IMR-90 (cell line): ENCODE measurements around the gene TGFBI.

ENCODE experiments used
- CTCF ChIP-seq: conservative IDR thresholded peaks from 2 replicates; pipeline ENCODE4 v1.5.1; 2012; ENCODE audit warnings: mild to moderate bottlenecking, low read depth, low read length, improper control_type of control experiment
- POLR2A ChIP-seq: IDR thresholded peaks from 2 replicates; pipeline ENCODE4 v1.6.1; 2012; ENCODE audit warnings: mild to moderate bottlenecking, low read depth, low read length
- RAD21 ChIP-seq: IDR thresholded peaks from 2 replicates; pipeline ENCODE4 v1.6.1; 2012; ENCODE audit warnings: low read length, improper control_type of control experiment
- RFX5 ChIP-seq: IDR thresholded peaks from 2 replicates; pipeline ENCODE4 v1.8.0; 2012; ENCODE audit warnings: low read depth, mild to moderate bottlenecking, low read length, moderate library complexity
- SMC3 ChIP-seq: fragments of 150-350 bp; IDR thresholded peaks from 2 replicates; pipeline ENCODE4 v1.6.1; 2016; ENCODE audit warnings: low read depth, mild to moderate bottlenecking, antibody characterized with exemption, low read length, moderate library complexity

GRCh38 chr5:136032564-136032963 is 3.8 kb downstream of the TGFBI start:
- TF ChIP-seq CTCF (no peak), RFX5 (no peak), POLR2A (0 out of 2 replicates have a peak, but pooled peaks have one; percentile 16), SMC3 (no peak), RAD21 (no peak)
